ENCODE measurements around the gene SARDH.

The SARDH gene

DNA sequence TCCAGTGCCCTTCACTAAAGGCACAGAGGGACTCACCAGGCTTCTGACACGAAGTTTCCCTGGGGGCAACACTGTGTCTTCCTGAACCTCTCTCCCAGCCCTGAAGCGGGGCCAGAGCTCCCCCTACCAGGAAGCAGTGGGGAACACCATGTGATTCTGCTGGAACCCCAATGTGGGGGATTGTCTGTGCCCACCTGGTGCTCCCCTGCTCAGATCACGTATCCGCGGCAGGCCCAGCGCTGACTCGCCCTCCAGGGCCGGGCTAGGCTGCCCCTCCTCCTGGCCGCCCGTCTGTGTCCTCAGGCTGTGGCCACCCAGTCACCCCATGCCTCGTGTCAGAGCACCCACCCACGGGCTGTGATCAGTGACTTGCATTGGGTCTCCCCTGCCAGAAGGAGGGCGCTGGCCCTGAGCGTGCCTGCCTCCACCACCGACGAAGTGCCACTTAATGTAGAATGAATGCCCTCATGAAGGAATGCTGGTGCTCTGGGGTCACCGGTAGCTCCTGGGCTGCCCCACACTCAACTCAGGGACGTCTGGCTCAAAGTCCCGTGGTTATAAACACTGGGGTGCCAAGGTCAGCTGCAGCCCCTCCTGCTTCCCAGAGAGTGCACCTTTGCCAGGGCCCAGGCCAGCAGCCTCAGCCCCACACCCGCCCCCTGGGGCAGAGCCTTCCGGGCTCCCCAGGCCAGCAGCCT lies 22.1 kb downstream of the SARDH start:
- DNase-seq (ENCODE audit: low read depth in 3 of 3), result peak in 1 of 3 experiments; percentile 23

DNA sequence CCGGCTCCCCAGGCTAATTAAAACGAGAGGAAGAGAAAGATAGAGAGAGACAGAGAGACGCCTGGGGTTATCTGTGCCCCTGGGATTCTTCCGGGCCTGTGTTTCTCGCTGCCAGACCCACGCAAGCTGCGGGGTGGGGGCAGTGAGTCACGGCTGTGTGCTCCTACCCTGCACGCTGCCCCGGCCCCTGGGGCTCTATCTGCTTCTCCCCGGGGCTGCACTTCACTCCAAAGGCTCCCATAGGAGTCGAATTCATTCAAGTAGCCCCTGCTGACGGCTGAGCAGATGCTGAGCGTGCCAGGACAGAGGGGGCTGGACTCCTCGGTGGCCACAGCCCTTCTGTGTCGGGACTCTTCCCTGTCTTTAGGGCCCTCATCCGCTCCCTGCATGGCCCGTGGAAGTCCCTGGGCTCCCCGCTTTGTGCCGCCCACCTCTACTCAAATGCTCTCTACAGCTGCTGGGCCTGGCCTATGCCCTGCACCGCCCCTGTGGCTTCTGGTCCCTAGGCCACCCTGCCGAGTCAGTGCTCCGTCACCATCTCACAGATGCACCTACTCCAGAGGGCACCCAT lies 22.8 kb downstream of the SARDH start:
- no peak for DNase-seq (ENCODE audit: low read depth in 3 of 3)

DNA sequence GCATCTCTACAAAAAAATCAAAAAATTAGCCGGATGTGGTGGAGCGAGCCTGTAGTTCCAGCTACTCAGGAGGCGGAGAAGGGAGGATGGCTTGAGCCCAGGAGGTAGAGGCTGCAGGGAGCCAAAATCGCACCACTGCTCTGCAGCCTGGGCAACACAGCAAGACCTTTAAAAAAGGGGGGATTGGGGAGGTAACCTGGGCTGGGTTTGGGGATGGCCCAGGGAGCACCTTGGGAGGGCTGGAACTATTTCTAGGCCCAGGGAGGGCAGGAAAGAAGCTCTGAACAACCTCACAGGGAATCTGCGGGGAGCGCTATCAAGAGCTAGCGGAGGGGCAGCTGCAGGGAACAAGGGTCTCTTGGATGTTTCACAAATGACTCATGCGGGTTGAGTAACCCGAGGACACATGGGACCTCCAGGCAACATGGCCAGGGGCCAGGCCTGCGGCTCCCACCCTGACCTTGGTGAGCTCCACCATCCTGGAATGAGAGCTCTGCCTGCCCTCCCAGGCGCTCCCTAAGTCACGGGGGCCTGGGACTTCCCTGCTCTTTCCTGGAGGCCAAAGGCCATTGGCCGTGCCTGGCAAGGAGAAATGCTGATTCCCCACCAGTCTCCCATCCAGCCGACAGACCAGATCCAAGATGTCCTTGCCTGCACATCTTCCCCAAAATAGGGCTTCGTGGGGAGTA lies 23.4 kb downstream of the SARDH start:
- DNase-seq (ENCODE audit: low read depth in 3 of 3), result no peak

DNA sequence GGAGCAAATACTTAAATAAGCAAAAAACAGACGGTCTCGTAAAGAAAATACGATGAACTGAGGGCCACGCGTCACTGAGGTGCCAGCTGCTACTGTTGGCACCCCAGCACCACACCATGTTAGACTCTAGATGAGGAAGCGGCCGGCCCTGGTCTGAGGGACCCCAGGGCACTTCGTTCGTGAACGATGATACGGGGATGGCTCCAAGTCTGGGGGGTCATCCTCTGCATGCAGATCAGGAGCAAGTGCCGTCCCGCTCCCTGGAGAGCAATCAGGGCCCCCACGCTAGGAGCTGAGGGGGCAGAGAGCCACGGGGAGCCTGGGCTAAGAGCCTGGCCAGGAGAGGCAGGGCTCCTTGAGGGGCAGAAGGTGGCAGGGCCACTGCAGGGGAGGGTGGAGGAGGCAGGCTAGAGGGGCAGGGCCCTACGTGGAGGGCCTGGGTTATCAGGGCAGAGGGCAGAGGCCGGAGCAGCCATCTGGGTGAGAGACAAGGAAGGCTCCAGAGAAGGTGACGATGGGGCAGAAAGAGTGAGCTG lies 24.1 kb downstream of the SARDH start:
- no peak for DNase-seq (ENCODE audit: low read depth in 3 of 3)

DNA sequence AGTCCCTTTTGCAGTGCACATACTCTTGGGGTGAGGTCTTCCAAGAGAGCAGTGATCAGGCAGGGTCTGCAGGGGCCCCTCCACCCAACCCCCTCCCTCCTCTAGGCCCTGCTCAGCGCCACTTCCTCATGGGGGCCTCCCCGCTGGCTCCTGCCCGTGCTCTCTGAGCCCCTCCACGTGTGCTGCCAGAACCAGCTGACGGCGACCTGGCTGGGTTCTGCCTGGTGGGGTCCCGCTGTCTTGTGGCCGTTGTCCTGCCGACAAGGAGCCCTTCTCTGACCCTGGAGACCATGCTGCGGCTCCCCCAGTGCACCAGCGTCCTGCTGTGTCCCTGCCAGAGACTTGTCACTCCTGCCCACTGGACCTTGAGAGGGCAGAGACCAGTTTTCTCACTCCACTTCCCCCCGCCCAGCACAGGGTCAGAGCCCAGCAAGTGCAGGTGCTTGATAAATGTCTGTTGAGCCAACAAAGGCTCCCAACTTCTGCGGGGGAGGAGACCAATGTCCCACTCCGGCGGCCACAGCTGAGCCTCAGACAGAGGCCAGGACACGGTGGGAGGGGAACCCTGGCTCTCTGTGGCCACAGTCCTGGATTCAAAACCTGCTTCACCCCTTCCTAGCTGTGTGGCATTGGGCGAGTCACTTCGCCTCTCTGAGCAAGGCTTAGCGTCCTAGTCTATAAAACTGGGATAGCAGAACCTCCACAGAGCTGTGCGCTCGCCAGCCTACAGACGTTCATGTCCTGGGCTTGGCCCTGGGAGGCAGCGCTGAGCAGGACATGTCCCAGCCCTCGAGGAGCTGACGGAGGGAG lies 24.8 kb downstream of the SARDH start:
- DNase-seq (ENCODE audit: low read depth in 3 of 3), result no peak

DNA sequence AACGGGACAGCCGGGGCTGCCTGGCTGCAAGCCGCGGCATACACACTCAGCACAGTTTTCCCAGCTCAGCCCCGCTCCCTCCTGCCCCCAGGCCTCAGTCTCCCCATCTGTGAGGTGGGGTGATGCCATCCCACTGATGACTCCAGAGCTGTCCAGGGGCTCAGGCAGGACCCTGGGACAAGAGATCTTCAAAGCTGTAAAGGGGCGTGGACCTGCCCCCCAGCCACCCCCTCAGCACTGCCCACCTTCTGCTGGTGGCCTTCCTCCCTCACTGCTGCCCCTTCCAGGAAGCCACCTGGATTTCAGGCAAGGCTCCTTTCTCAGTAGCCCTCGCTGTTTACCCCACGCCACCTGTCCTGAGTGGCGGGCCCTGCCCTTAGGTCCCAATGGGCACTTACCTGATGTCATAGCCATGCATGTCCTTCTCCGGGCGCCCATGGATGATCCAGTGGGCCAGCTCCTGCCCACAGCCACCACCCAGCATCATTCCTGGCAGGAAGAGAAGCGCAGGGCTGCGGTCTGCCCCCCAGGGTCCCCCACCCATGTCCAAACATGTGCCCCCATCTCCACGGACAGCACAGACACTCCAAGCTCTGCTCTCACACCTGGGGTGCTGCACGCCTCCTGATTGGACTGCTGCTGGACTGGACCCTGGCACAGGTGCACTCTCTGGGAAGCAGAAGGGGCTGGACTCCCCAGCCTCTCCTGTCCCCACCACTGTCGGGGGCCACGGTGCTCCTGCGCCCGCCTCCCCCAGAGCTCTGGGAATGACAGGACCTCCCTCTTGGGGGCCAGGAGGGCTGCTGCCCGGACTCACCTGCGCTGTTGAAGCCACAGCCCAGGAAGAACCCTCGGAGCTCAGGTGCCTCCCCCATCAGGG lies 25.7 kb downstream of the SARDH start:
- DNase-seq (ENCODE audit: low read depth in 3 of 3), result no peak

DNA sequence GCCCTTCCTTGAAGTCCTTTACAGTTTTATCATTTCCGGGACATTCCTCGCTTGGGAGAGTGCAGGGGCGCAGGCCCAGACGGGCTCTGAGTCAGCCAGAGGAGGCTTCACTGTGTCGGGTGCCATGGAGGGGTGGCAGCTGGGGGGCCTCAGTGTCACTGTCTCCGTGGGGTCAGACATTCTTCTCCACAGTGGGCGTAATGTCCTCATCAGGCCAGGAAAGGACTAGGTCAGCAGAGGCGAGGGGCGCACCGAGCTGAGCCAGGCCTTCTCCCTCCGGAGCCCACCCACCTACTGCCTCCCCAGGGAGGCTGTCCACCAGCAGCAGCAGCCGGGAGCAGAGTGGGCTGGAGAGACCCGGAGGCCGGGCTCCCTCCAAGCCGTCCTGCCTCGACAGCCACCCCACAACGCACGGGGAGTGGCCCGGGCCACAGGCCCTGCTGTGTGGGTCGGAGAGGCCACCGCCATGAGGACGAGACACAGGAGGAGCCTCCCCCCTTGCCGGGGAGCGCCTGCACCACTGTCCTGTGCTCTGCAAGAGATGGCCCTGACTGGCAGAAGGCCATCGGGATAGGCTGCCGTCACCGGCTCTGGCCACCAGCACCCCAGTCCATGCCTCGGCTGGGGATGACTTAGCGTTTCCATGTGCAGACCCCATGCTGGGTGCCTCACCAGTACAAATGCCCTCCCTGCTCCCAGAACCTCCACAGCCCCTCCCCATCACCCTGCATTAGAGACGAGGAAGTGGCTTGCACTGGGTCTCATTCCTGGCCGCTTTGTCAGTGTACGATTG lies 26.5 kb downstream of the SARDH start:
- no peak for DNase-seq (ENCODE audit: low read depth in 3 of 3)

DNA sequence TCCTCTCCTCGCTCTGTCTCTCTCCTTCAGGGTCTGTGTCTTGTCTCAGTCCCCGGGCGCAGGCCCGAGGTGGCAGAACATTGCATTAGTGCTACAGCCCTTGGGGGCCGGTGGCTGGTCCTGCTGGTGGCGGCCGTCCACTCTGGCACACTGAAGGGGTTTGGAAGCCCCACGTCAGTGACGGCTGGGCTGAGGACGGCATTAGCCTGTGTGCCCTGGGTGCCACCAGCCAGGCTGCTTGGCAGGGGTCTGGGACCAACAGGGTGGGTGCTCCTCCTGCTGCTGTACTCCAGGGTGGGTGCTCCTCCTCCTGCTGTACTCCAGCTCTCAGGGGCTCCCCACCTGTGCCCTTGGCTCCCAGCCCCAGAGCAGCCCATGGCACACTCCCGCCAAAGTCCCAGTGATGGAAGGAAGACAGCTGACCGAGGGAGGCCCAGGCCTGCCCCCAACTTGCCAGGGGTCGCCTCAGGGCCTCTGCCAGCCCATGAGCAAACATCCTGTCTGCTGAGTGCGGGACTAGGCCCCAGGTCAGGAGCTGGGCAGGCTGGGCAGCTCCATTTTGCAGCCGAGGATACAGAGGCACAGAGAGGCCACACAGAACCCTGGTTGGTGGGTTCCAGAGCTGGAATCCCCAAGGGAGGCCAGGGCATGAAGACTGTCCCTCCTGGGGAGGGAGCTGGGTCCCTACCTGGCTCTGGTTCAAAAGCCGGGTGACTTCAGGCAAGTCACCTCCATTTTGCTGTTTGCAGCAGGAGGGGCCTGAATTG lies 27.3 kb downstream of the SARDH start:
- no peak for DNase-seq (ENCODE audit: low read depth in 3 of 3)

DNA sequence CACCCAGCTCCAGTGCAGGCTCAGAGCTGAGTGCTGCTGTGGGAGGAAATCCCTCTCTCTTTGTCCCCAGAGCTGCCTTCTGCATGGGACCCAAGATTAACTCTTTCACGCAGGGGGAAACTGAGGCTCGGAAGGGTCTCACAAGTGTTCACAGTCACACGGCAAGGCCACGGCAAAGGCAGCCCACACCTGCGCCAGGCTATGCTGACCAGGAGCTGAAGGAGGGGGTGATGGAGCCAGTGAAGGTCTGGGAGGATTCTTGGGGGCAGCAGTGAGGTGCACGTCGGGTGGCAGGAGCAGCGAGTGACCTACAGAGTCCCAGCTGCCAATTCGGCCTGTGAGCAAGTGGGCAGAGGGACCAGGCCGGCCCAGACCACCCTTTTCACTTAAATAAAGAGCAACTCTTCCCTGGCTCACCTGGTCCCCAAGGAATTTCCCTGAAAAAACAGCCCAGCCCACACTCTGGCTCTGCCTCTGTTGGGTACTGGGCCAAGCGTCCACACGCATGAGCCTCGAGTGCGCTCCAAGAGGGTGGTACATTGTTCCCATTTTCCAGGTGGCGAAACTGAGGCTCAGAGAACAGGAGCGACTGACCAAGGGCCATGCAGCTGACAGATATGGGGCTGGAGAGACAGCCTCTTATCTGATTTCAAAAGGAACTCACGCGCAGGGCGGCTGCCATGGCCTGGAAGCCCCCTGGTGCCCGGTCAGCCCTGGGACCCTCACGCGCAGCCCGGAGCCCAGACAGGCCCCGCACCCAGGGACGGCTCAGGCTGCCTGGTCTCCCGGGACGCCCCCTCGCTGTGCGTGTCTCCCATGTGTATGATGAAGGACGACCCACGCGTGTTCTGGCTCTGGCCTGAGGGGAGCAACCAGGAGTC lies 28.2 kb downstream of the SARDH start:
- no peak for DNase-seq (ENCODE audit: low read depth in 3 of 3)

DNA sequence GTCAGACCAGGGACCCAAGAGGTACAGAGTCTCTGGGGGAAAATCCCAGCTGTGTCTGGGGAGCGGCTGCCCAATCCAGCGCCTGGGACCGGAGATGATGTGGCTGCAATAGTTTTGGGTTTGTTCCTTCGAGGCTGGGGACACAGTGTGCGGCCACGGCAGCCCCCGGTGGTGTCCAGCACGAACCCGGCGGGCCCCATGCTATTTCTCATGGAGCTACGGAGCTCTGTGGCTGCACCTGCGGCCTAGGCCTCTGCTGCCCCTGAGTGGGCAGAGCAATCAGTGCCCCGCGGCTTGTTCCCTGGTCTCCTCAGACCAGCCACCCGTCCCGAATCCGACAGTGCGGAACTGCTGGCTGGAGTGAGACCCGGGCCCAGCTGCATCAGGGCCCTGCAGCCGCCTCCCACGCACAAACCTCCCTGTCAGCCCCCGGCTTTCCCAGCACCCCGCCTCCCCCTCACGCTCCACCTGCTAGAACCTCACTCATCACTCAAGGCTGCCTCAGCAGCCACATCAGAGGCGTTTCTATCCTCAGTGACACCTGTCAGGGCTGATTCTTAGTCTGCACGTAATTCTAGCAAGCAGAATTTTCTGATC lies 29.0 kb downstream of the SARDH start:
- DNase-seq (ENCODE audit: low read depth in 3 of 3), result peak in 2 of 3 experiments; percentile 65 to 68

DNA sequence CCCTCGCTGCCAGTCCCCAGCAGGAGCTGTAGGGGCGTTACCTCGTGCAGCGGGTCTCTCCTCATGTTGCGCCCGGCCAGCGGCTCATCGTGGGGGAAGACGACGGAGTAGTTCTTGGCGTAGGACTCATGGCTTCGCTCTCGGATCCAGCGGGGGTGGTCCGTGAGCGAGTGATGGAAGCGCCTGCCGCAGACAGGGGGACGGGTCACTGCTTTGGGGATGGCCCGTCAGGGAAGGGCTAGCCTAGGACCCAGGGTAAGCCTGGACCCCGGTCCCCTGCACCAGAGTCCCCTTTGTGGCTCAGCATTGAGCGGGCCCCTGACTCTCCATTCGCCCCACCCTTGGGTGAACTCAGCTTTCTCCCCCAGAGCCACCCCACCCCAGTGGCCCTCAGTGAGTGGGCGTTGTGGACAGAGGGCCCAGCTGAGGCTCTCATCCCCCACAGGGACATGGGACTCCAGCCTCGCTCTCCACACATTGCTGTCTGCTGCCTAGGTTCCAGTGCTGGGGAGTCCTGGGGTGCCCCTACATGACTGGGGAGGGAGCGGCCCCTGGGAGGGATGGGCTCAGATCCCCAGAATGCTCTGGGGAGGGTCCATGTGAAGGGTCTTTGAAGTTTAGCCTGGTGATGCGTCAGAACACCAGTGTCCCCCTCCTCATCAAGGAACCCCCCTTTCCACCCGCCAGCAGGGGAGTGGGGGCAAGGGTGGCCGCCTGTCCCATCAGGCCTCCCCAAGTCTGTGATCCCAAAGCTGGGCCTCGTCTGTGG lies 29.7 kb downstream of the SARDH start:
- DNase-seq (ENCODE audit: low read depth in 3 of 3), result no peak

DNA sequence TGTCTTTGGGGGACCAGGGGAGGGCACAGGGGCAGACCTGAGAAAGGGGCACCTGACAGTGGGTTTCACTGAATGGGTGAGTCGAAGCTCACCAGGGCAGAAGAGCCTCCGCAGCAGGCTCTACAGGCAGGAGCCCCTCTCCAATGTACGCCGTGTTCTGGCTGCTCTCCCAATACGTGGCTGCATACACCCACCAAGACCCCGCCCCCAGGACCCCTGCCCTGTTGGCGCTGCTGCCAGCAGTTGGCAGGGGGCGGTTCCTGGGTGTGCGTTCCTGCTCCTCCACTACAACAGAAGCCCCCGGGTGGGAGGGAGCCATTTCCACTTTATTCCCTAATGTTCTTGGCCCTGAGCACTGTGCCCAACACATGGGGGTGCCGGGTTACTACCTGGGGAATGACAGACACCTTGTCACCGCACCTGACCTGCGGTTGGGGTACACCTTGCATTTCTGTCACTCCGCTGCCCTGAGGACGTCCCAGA lies 30.3 kb downstream of the SARDH start:
- DNase-seq (ENCODE audit: low read depth in 3 of 3), result no peak

DNA sequence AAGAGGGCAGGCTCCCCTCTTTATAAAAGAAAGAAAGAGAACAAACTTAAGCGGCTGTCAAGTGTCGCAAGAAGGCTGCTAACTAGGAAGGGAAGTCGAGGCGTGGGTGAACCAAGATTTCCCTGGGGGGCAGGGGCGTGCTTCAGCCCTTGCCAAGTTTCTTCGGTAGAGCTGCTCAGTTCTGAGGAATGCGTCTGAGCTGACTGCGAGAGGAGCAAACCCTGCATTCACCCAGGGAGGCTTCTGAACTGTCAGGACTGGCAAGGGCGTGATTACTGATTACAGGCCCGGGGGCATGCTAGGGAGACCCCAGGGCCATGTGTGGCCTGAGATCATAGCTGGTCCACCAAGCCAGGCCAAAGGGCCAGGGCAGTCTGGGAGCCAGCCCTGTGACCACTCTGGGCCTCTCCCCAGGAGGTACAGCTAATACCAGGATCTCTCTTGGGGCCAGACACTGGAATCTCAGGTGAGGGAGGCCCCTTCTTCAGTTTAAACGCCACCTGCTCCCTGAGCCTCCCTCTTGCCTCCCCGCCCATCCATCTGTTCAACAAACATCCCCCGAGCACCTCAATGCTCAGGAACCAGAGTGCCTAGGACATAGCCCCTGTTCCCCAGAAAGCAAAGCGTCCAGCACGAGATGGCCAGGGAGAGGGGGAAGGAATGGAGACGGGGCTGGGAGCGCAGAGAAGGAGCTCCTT lies 30.9 kb downstream of the SARDH start:
- no peak for DNase-seq (ENCODE audit: low read depth in 3 of 3)

DNA sequence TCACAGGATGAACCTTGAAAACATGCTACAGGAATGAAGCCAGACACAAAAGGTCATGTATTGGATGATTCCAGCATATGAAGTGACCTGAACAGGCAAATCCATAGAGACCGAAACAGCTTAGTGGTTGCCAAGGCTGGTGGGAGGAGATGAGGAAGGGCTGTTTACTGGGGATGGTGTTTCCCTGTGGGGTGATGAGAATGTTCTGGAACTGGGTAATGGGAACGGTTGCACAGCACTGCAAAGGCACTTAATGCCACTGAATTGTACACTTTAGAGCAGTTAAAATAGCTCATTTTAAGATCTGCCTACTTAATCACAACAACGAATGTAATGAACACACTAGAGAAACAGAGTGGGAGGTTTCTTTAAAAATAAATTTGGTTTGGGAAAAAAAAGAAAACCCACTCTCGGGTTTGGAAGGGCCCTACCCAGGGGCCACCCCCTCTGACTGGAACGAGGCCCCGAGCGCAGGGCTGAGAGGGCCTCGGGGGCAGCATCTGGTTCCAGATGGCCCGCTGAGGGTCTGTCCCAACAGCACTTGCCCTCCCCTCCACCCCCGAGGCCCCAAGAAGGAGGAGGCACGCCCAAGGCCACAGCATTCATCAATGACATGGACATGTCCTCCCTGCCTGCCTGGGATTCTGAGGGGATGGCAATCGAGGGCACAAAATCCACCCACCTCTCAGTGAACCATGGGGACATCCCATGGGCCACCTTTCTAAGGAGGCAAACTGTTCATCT lies 31.7 kb downstream of the SARDH start:
- no peak for DNase-seq (ENCODE audit: low read depth in 3 of 3)

DNA sequence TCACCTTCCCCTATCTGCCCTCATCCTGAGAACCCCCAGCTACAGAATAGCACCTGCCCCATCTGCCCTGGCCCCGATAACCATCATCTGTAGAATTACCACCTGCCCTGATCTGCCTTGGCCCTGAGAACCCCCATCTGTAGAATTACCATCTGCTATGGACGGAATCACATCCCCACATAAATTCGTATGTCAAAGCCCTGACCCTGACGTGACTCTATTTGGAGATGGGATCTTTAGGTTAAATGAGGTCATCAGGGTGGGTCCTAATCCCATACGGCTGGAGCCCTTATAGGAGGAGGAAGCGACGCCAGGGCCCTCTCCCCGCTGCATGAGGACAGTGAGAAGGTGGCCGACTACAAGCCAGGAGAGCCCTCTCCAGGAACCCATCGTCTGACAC lies 32.6 kb downstream of the SARDH start:
- DNase-seq (ENCODE audit: low read depth in 3 of 3), result no peak

DNA sequence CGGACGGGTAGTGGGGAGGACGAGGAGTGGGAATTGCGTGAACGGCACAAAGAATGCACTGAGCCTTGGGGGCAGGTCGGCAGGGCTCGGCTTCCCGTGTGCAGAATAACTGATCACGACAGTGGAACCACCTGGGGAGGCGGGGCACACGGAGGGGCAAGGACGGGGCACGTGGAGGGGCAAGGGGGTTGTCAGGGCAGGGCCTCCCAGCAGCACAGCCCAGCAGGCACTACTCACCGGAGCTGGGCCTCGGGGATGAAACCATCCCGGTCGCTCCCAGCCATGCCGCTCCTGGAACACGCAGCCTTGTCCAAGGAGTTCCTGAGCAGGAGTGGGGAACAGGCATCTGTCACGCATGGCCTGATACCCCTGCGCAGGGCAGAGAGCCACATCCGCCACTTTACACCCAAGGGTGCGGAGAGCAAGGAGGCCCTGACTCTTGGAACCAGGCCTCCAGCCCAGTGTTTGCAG lies 33.4 kb downstream of the SARDH start:
- no peak for DNase-seq (ENCODE audit: low read depth in 3 of 3)
